Stimulated activated CD4-positive, alpha-beta T cell treated with anti-CD3 and anti-CD28 coated beads, TNF-alpha, amount 100 ng/mL, for 48 hours (primary cell): ENCODE data around the gene GPANK1.

Source experiments
- DNase-seq, 3 donors: peaks; one replicate each; pipeline ENCODE4 v3.0.0-alpha.2; 2020; ENCODE audit warnings: low read depth in 3 of 3

The GPANK1 gene

DNA sequence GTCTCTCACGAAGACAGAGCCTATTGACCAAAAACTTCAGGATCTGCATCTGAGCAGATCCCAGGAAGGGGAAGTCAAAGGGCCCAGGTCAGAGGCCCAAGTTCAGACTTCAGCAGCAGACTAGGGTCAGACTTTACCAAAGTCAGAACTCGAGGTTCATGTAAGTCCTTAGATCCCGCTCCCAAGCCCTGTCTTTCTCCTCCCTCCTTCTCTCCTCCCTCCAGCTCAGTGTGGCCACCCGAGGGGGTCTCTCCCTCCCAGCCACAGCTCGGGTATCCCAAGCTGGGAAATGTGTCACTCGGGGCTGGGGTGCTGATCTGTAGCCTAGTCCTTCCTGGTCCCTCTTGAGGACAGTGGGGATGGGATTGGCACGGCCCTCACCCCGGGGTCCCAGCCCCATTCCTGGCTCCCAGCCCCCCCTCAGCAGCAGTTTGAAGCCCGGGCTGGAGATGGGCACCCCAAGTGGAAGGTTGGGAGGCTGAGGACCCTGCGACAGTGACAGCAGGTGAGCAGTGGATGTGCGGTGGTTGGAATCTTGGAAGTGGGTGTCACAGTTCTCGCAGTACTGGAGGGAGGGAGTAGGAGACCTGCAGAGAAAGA is 2.6 kb downstream of the GPANK1 start:
- DNase-seq, result no peak

DNA sequence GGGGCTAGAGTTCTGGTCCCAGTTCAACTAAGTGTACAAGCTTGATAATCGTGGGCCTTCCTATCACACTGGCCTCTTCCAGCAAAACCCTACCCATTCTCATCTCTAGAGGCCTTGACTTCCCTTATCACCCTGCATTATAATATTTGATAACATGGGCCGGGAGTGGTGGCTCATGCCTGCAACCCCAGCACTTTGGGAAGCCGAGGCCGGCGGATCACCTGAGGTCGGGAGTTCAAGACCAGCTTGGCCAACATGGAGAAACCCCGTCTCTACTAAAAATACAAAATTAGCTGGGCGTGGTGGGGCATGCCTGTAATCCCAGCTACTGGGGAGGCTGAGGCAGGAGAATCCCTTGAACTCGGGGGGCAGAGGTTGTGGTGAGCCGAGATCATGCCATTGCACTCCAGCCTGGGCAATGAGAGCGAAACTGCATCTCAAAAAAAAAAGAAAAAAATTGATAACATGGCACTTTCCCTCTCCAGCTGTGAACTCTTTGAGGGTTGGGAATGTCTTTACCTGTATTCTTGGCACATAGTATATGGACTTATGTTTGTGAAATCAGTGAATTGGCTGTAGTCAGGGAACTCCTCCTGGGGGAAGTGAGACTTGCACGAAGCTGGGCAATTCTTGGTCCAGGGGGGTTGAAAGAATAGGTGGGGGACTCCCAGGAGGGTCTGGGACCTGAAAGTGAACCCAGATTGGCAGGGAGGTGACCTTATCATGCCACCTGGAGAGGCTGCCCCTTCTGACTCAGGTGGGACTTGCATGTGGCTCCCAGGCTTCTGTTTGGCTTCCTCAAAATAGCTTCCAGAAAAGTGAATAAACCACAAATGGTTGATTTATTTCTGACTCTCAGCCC is 3.3 kb downstream of the GPANK1 start:
- no peak for DNase-seq

DNA sequence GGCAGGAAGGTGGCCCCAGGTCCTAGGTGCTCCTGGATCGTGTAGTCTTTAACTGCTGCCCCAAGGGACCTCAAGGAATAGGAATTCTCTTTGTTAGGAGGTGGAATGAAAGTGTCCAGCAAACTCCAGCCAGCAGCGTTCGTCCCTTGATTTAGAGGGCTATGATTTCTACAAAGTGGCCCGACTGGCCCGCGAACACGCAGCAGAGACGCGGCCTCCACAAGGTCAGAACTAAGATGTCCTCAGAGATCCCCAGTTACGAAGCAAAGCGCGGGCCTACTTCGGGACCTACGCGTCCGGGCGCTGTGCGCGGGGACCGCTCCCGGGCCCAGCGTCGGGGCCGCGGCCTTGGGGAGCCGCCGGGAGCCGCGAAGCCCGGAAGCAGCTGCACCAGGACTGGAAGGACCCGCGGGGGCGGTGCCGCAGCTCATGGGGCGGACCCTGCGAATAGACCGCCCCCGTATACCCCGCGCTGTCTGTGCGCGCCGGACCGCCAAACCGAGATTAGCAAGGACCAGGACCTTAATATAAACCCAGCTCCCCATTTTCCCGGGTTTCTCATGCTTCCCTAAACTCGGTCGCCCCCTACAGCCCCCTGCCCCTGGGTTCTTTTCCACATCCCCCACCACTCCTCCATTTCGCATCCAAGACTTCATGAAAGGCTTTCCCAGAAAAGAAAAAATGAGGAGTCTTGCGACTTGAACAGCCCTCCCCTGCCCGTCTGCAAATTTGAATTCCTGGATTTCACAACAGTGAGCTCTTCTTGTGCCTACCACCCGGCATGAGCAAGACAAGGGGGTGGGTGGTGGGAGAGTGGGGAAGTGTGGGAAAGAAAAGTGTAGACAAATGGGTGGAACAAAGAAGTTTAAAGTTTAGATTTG is 4.2 kb downstream of the GPANK1 start, which contains the start of gene C6orf47:
Gene C6orf47 (minus strand): TSS at position 398 of the 881 bp plus-strand sequence. CDS start 831 bp downstream, outside the sequence.
- DNase-seq, result peak in 2 of 3 donors; percentile 51 to 62

DNA sequence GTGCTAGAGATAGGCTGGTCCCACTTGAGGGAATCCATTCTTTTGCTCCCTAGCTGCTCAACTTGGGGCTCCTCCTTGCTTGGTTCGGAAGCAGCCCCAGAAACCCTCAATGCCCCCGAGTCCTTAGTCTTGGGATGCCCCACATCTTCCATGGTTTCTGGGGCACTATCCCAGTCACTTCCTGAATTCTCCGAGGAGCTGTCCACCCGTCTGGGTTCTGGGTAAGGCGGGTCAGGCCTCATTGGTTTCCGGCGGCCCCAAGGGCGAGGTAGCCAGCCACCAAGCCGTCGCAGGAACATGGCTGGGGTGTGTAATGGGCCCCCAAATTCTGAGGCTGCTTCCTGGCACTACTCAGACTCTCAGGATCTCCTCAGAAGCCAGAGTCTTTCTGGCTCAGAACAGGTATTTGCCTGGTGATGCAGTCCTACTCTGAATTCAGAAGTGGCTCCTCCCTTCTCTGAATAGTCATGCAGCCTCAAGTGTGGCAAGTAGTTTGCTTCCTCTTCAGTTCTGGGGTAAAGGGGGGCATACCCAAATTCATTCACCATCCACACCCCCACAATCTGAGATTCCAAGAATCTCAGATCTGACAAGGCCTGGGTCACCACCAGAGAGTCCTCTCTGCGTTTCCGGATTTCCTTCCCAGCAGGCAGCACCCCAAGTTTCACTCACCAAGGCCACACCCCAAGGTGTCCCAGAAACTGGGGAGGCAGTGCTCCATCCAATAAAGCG is 5.0 kb downstream of the GPANK1 start:
- DNase-seq, result no peak

DNA sequence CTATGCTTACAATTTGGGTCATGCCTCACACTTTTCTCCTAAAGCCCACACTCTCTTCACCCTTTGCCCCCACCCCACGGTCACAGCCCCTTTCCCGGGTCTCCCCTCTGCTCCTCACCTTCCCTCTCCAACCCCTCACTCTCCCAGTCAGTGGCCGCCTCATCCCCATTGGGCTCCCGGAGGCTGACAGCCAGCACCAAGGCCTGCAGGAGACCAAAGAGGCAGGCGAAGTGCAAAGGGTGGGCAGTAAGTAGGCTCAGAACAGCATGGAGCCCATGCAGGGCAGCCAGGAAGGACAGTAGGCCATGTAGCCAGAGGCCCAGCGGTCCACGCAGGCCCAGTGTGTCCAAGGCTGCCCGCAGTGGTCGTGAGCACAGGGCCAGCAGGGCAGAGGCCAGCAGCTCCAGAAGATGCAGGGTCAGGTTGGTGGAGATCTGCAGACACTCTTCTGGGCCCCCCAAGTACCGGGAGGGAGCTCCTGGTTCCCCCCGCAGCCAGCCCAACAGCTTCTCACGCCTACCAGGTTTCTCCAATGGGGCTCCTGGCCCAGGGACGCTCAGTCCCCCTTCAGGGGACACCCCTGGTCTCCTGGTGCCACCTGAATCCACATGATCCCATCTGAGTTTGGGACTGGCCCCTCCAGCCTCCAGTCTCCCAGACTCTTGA is 5.7 kb downstream of the GPANK1 start:
- DNase-seq, result no peak

DNA sequence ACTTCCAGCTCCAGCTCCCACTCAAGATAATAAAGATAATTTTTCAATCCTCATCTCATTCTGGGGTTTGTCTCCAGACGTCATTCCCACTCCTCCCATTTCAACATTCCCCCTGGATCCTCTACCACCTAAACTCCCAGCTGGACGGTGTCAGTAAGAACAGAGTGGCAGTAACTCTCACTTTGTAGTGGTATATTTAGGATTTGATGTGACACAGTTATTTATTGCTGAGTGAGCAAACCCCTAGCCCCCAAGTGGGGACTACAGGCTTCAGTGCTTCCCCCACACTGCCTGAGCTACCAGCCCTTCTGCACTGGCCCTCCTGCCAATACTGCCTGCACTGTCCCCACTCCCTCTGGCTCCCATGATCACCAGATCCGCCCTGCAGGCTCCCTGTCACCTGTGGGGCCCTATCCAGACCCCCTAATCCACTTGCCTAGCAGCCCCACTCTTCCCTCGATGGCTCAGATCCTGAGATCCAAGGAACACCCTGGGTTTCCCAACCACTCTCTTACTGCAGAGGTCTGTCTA is 6.6 kb downstream of the GPANK1 start:
- DNase-seq, result no peak

DNA sequence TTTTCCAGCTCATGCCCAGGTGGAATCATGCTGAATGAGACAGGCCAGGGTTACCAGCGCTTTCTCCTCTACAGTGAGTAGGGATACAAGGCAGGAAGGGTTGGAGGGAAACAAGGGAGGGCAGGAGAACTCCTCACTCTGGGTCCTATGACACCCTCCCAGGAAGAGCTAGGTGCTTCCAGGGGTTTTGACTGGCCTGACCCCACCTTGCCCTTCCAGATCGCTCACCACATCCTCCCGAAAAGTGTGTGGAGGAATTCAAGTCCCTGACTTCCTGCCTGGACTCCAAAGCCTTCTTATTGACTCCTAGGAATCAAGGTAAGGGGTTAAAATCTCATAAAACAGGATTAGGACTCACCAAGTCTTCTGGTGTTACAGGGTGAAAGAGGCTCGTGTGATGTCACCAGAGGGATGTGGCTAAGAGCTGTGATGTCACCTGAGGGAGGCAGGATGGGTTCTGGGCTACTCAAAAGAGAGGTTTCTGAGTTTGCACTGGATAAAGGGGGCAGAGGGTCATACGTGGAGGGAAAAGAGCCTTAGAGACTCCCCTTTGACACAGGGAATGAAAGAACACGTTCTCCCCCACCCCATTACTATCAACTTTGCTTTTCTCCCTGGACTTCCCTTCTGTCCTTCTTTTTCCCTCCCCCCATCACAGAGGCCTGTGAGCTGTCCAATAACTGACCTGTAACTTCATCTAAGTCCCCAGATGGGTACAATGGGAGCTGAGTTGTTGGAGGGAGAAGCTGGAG is 7.2 kb downstream of the GPANK1 start:
- DNase-seq, result no peak

DNA sequence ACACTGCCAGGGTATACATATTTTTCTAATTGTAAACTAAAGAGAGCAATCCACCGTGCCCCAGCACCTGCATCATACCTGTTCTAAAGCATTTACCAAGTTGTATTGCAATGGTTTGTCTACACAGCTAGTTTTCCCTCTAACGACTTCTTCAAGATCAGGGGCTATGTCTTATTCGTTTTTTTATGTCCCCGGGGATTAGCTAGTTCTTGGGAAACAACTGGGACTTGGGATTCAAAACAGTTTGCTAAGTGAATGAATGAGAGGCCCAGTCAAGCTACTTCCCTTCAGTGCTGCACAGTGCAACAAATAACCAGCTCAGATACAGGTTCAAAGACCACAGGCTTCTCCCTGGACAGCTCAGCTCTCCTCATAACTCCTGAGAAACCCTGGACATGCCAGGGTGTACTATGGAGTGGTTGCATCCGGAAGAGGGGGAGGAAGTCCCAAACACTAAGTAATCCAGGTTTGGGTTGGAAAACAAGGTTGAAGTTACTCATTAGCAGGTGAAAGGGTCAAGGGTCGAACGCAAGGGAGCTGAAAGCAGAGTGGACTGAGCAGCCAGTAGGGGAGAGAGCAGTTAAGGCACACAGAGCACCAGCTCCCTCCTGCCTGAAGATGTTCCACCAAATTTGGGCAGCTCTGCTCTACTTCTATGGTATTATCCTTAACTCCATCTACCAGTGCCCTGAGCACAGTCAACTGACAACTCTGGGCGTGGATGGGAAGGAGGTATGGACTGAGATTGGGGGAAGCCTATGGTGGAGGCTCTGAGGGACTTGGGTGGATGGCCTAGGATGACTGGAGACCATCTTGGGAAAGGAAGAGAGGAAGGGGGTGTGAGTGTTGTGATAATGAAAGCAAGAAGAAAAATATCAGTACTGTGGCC is 9.2 kb downstream of the GPANK1 start, which contains the start of gene APOM:
Gene APOM (plus strand): TSS at position 546 of the 889 bp plus-strand sequence. CDS start 73 bp downstream, at position 619.
- no peak for DNase-seq

DNA sequence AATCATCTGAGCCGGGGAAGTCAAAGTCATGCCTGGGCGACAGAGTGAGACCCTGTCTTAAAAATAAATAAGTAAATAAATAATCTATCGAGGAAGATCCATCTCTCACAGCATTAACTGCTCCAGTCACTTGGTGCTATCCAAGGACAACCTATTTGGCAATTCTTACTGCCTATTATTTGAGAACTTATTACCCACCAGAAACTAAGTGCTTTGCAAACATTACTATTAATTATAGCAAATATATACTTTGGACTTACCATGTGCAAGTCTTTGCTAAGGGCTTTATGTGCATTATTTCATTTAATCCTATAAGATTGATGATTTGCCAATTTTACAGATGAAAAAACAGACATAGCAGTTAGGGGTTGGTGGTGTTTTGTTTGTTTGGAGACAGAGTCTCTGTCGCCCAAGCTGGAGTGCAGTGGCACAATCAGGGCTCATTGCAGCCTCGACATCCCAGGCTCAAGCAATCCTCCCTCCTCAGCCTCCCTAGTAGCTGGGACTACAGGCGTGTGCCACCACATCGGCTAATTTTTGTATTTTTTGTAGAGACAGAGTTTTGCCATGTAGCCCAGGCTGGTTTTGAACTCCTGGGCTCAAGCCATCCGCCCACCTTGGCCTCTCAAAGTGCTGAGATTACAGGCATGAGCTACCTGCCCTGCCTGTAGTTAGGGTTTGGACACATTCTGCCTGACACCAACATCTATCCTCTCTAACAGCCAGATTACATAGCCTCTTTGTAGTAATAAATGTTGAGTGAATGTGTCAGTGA is 10.0 kb downstream of the GPANK1 start:
- DNase-seq, result no peak

DNA sequence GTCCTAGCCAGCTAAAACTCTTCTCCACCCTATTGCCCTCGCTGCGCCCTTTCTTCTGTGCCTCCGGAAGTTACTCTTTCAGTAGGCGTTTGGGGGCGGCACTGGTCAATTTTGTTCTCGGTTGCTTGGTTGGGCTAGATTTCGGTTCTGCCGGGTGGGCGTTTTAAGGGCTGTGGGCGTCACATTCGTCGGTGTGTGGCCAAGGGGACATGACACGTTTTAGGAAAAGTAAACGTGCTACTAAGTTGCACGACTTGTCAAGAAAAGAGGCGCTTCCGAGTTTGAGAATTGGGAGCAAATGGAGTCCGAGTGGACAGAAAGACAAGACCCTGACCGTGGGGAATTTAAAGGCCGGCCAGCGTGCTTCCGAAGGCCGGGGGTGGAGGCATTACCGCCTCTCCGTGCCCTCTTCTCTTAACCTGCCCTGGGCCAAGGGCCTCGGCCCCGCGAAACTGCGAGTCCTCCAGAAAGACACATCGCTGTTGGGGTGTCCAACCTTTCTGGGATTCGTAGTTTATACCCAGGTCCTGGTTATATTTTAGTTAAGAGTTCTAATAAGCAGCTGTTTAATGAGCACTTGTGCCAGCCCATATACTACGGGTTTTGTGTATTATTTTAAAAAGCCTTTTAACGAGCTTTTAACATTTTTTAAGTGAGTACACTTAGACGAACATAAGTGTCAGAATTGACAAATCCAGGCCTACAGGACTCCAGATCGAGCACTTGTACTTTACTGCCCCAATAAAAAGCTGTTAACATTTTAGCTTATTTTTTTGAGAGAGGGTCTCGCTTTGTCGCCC is 11.7 kb downstream of the GPANK1 start:
- peak; percentile 71 to 79 (median 78) for DNase-seq

DNA sequence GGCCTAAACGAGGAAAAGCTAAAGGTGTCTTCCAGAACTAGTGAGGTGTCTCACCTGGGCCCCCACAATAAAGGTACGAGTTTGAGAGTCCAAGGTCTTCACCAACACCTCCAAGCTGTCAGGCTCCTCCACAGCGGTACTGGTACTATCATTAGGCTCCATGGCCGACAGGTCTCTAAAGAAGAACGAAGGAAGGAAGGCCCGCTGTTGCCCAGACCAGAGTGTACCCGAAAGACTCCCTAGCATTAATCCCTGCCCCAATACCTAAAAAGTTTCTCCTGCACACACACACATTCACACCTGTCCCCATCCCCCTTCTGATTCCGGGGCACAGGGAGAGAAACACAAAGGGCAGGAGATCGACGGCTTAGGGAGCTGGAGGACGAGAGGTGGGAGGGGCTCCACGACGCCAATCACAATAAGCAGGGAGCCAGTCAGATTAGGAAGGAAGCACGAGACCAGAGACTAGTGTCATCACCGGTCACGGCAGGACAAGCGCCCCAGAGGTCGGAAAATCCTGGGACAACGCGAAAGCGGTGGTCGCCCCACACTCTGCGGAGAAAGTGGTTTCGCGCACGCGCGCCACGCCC is 13.1 kb downstream of the GPANK1 start:
- no peak for DNase-seq

DNA sequence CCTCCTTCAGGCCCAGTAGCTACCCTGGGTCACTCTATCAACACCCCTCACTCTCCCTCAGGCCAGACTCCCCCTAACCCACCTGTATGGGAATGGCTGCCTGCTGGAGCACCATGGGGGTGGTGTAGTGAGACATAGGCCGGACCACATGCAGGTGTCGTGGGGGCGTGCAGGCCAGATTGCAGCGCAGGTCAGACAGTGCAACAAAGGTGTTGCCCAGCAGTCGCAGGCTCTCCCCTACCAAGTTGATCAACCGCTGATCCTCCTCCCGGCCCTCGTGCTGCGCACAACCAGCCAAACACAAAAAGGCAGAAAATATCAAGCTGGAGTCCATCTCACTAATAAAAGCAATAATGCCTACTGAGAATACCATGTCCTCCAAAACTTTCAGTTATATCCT is 19.5 kb downstream of the GPANK1 start:
- no peak for DNase-seq

DNA sequence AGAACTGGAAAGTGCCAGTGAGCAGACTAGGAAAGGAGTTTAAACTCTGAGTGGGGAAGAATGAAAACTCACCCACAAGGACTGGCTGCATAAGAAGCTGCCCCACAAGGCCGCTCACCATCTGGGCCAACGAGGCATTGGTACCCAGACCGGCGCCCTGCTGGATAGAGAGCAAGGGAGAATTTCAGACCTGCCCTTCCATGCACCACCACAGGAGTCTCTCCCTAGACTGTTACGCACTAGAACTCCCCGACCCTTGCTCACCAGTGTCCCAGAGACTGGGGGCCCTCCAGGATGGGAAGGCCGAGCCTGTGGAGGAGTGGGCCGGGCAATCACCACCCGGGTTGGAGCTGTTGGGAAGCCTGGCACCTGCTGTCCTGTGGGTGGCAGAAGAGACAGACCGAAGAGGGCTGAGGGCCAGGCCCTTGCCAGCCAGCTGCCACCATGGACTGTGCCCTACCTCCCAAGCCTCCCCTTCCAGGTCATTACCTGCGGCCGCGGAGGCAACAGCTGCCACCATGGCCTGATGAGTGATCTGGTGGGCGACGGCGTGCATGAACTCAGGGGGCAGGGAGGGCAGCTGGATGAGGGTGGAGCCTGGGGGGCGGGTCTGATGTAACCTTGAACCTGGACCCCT is 20.9 kb downstream of the GPANK1 start:
- no peak for DNase-seq

DNA sequence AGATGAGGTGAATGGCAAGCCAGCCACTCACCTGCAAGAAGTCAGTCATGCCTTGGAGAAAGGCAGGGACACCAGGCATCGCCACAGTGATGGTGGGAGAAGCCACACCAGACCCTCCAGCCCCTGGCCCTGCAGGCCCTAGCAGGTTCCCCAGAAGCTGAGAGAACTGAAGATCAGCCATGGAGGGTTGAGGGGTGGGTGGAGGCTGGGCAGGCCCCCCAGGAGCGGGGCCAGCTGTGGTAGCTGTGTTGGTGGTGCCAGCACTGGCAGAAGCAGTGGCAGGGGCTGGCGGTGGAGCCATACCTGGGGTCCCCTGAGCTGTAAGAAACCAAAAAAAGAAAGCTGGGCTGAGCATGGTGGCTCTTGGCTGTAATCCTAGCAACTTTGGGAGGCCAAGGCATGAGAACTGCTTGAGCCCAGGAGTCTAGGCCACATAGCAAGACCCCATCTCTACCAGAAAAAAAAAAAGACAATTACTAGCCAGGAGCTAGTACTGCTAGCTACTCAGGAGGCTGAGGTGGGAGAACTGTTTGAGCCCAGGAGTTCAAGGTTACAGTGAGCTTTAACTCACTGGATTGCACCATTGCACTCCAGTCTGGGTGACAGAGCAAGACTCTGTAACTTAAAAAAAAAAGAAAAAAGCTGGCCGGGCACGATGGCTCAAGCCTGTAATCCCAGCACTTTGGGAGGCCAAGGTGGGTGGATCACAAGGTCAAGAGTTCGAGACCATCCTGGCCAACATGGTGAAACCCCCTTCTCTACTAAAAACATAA is 21.8 kb downstream of the GPANK1 start:
- DNase-seq, result no peak

DNA sequence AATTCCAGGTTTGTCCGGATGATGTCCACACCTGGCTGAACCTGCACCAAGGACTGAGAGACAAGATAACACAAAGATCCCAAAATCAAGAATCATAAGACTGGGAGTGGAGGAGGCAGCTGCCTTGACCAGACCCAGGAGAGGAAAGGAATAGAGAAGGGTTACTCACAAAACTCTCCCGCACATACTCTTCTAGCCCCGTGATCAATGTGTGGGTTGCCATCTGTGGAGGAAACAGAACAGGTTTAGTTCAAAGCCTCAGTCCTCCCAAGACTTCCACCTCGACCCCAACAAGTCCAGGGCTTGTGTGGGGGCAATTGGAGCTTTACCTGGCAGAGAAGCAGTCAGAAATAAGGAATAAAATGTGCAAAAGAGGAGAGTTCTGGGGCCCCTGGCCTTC is 23.4 kb downstream of the GPANK1 start:
- DNase-seq, result no peak

DNA sequence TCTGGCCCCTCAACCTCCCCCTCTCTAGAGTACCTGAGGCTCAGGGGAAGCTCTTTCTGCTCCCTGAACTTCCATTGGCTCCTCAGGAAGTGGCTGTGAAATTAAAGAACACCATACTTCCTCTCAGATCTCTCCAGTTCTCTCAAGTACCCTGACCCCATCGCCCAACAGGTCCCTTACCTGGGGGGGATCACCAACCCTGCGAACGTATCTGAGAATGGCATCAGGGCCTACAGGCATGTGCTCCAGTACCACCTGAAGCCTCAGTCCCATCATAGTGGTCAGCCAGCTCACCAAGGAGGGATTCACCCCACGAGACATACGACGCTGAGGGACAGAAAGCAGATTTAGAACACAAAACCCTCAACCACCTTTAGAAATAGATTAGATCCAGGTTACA is 24.2 kb downstream of the GPANK1 start:
- no peak for DNase-seq
